Hepatocyte (in vitro differentiated cells): ENCODE measurements around the gene GDPD5. TPM values are rescaled to one million over a fixed set of nuclear protein-coding genes. Genes with fewer than 3 reads are reported as not detected.

Source experiments
- DNase-seq: peaks from one replicate; pipeline ENCODE4 v3.0.0-alpha.2; 2016; ENCODE audit warnings: low spot score
- H2AFZ ChIP-seq: fragments of 200-600 bp; sonication (generic); 2 replicates; pipeline ENCODE4 v1.6.0; 2016; ENCODE audit warnings: antibody characterized with exemption, mild to moderate bottlenecking
- H3K27ac ChIP-seq: fragments of 200-600 bp; sonication (generic); 2 replicates; pipeline ENCODE4 v1.5.1; 2016; ENCODE audit warnings: mild to moderate bottlenecking
- H3K27me3 ChIP-seq: fragments of 200-600 bp; sonication (generic); 2 replicates; pipeline ENCODE4 v1.6.1; 2016
- H3K36me3 ChIP-seq: fragments of 200-600 bp; sonication (generic); replicated peaks from 2 replicates; pipeline ENCODE4 v1.5.1; 2016; ENCODE audit warnings: low read depth; ENCODE audit not compliant: insufficient read depth
- H3K4me1 ChIP-seq: fragments of 200-600 bp; sonication (generic); 2 replicates; pipeline ENCODE4 v1.5.1; 2016; ENCODE audit warnings: mild to moderate bottlenecking, moderate library complexity; ENCODE audit not compliant: insufficient read depth
- H3K4me2 ChIP-seq: fragments of 200-600 bp; sonication (generic); 2 replicates; pipeline ENCODE4 v1.6.0; 2016
- H3K4me3 ChIP-seq: fragments of 200-600 bp; sonication (generic); 2 replicates; pipeline ENCODE4 v1.5.1; 2016; ENCODE audit warnings: mild to moderate bottlenecking
- H3K79me2 ChIP-seq: fragments of 200-600 bp; sonication (generic); 2 replicates; pipeline ENCODE4 v1.6.0; 2017; ENCODE audit warnings: mild to moderate bottlenecking
- H3K9me2 ChIP-seq: fragments of 200-600 bp; sonication (generic); replicated peaks from 2 replicates; pipeline ENCODE4 v1.6.0; 2017; ENCODE audit warnings: mild to moderate bottlenecking; ENCODE audit not compliant: insufficient read depth
- H3K9me3 ChIP-seq: fragments of 200-600 bp; sonication (generic); 2 replicates; pipeline ENCODE4 v1.5.1; 2016; ENCODE audit warnings: low read depth, mild to moderate bottlenecking
- H4K20me1 ChIP-seq: fragments of 200-600 bp; sonication (generic); 2 replicates; pipeline ENCODE4 v1.6.0; 2016; ENCODE audit warnings: mild to moderate bottlenecking; ENCODE audit not compliant: insufficient read depth, poor library complexity, severe bottlenecking
- EZH2 ChIP-seq: fragments of 200-600 bp; sonication (generic); IDR thresholded peaks from 2 replicates; pipeline ENCODE4 v1.6.1; 2016; ENCODE audit warnings: antibody characterized with exemption, mild to moderate bottlenecking, borderline replicate concordance
- EZH2phosphoT487 ChIP-seq: fragments of 200-600 bp; sonication (generic); IDR thresholded peaks from one replicate; pipeline ENCODE4 v1.6.1; 2018; ENCODE audit warnings: antibody characterized with exemption, mild to moderate bottlenecking, low read depth, moderate library complexity; ENCODE audit not compliant: unreplicated experiment, severe bottlenecking
- WGBS: methylation state at CpG from one replicate; pipeline ENCODE4 v1.1.6; 2016; ENCODE audit warnings: low lambda C conversion rate; ENCODE audit errors: missing lambda C conversion rate; 5-methylcytosine and 5-hydroxymethylcytosine counted together
- polyA plus RNA-seq: library from polyadenylated mRNA; unstranded; fragments of >200 nt; fragmentation: Nextera tagmentation; extraction: Ambion mirVana; gene quantifications from 2 replicates; pipeline ENCODE4 v1.2.1, GENCODE V29; 2016
- total RNA-seq: library from RNA; depleted of rRNA; stranded (reverse); fragments of >200 nt; gene quantifications from 2 replicates; pipeline ENCODE4 v1.2.3, GENCODE V29; 2014
- TF ChIP-seq, protein P1 (sequence below): fragments of 200-600 bp; sonication (generic); IDR thresholded peaks from 2 replicates; pipeline ENCODE4 v1.5.1; 2016; ENCODE audit warnings: antibody characterized with exemption, mild to moderate bottlenecking; ENCODE audit not compliant: poor library complexity

GDPD5 gene
- total and polyA plus RNA-seq, 2 experiments from 2014 or later: 5.2 to 8.9 TPM

DNA sequence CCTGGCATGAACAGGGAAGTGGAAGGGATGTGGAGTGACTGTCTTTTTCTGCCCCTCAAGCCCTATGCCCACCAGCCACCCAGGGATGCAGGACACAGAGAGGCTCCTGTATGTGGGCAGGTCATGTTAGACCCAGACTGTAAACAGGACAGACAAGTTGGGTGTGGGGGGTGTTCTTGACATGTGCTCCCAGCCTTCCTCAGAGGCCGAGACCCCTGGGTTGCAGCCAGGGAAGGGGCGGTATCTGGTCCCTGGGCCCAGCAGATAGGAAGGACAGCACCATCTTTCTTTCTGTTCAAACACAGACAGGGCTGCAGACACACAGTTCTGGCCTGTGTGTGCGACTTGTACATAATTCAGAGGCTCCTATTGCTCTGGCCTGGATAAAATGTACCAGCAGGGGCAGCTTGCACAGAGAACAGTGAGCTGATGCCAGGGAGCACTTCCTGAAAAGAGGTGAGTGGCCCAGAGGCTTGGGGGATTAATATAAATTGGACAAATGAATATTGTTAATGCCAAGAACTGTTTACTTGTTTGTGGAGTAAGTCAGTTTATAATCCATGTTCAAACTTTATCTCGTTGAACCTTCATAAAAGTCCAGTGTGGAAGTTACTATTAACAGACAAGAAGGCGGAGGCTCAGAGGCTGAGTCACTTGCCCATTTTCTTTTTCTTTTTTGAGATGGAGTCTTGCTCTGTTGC is 16.6 kb downstream of the GDPD5 start:
- Histone ChIP-seq H3K4me2 (no peak overlapping the region), H2AFZ (no peak overlapping the region), H3K79me2 (no peaks in the 10 kb centered on the region), H3K9me2 (no peaks in the 10 kb centered on the region), H3K27me3 (no peaks in the 10 kb centered on the region), H4K20me1 (no peaks in the 10 kb centered on the region), H3K4me3 (no peak overlapping the region), H3K36me3 (no peaks in the 10 kb centered on the region), H3K27ac (no peak overlapping the region), H3K9me3 (no peaks in the 10 kb centered on the region), H3K4me1 (no peaks in the 10 kb centered on the region)
- WGBS: 92% methylated on average over 5 of the region's 5 CpGs
- TF ChIP-seq EZH2phosphoT487: no peak
- TF ChIP-seq, protein P1, sequence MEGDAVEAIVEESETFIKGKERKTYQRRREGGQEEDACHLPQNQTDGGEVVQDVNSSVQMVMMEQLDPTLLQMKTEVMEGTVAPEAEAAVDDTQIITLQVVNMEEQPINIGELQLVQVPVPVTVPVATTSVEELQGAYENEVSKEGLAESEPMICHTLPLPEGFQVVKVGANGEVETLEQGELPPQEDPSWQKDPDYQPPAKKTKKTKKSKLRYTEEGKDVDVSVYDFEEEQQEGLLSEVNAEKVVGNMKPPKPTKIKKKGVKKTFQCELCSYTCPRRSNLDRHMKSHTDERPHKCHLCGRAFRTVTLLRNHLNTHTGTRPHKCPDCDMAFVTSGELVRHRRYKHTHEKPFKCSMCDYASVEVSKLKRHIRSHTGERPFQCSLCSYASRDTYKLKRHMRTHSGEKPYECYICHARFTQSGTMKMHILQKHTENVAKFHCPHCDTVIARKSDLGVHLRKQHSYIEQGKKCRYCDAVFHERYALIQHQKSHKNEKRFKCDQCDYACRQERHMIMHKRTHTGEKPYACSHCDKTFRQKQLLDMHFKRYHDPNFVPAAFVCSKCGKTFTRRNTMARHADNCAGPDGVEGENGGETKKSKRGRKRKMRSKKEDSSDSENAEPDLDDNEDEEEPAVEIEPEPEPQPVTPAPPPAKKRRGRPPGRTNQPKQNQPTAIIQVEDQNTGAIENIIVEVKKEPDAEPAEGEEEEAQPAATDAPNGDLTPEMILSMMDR: no peak
- no peak for TF ChIP-seq EZH2
- no peak for DNase-seq

DNA sequence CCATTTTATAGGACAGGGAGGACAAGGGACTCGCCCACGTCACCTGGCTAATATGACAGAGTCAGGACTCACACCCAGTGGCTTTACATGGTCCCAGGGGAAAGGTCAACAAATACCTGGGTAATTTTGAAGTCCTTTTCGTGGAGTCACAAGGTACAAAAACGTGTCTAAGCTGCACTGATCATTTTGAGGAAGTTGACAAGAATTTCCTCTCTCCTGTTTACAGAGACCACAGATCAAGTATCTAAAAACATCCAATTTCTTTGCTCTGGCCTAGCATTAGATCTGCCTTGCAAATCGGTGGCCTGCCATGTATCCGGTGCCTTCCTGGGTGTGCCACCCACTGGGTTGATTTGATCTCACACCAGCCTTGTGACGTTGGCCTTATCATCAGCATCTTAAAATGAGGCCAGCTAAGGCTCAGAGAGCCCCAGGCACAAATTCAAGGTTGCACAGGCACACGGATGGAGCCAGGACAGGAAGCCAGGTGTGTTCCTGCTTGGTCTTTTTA is 17.6 kb downstream of the GDPD5 start:
- Histone ChIP-seq H3K27ac (no peak overlapping the region), H3K4me2 (no peak overlapping the region), H3K9me2 (no peaks in the 10 kb centered on the region), H4K20me1 (no peaks in the 10 kb centered on the region), H3K36me3 (no peaks in the 10 kb centered on the region), H3K79me2 (no peaks in the 10 kb centered on the region), H3K27me3 (no peaks in the 10 kb centered on the region), H3K4me1 (no peaks in the 10 kb centered on the region), H3K9me3 (no peaks in the 10 kb centered on the region), H2AFZ (no peak overlapping the region), H3K4me3 (no peak overlapping the region)
- DNase-seq: no peak
- TF ChIP-seq EZH2phosphoT487: no peak
- TF ChIP-seq, protein P1: no peak
- no peak for TF ChIP-seq EZH2
- WGBS: 62% methylated on average over 8 of the region's 8 CpGs

DNA sequence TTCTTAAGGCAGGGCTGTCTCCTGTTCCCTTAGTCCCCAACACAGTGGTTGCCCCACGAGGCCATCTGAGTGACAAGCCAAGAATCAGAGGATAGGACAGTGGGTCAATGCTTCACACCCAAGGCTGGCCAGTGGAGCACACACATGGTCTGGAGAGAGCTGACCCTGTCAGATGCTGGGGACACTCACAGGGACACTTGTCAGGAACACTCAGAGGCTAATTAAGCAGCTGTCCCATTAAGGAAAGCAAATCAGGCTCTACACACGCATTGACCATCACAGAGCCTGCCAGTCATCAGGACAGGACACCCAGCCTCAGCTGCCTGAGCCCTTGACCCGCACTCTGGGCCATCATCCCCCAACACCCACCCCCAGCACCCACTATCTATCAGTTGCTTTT is 18.2 kb downstream of the GDPD5 start:
- H3K79me2 ChIP-seq: no peaks in the 10 kb centered on the region
- no peak overlapping the region for H2AFZ ChIP-seq
- no peaks in the 10 kb centered on the region for H3K9me2 ChIP-seq
- no peak for DNase-seq
- no peak overlapping the region for H3K27ac ChIP-seq
- no peak for TF ChIP-seq EZH2phosphoT487
- no peak for TF ChIP-seq EZH2
- TF ChIP-seq, protein P1: no peak
- H3K4me3 ChIP-seq: no peak overlapping the region
- H4K20me1 ChIP-seq: no peaks in the 10 kb centered on the region
- no peak overlapping the region for H3K4me2 ChIP-seq
- no peaks in the 10 kb centered on the region for H3K27me3 ChIP-seq
- no peaks in the 10 kb centered on the region for H3K36me3 ChIP-seq
- no peaks in the 10 kb centered on the region for H3K4me1 ChIP-seq
- H3K9me3 ChIP-seq: no peaks in the 10 kb centered on the region
- WGBS: 91% methylated on average over 3 of the region's 3 CpGs
